HCT116 (cell line): Measurements from ENCODE around the gene SAV1. TPM values are rescaled to one million over a fixed set of nuclear protein-coding genes. Genes with fewer than 3 reads are reported as not detected.

Source experiments
- ATAC-seq: fragments of 200-7000 bp; cut with Tn5 transposase; 2 replicates; pipeline ENCODE4 v1.9.1; 2020; ENCODE audit warnings: mild to moderate bottlenecking, moderate library complexity
- BruUV-seq: library from RNA; stranded (reverse); fragments of 400-500 nt; replicated peaks from 2 replicates; lab custom pipeline; 2021; lab: Mats Ljungman, UMichigan
- CTCF ChIA-PET: fragments of 300-600 bp; sonication (Branson Sonifier 250); formaldehyde crosslinking; loops from one replicate; lab custom pipeline; 2021; ENCODE audit warnings: antibody characterized with exemption; lab: Charles Lee
- POLR2A ChIA-PET: fragments of 300-600, 350-600 bp; sonication (Branson Sonifier 250); formaldehyde crosslinking; loops from one replicate; lab custom pipeline; 2021; ENCODE audit warnings: antibody characterized with exemption; lab: Charles Lee
- RAD21 ChIA-PET, 2 experiments: fragments of 300-600 bp; sonication (Branson Sonifier 250); formaldehyde crosslinking; loops; one replicate each; lab custom pipeline; 2023; ENCODE audit warnings: low total read pairs in 2 of 2; ENCODE audit not compliant: uncharacterized antibody in 2 of 2, unreplicated experiment in 2 of 2, low non-redundant PET in 1 of 2; lab: Charles Lee
- DNase-seq: peaks from one replicate; pipeline ENCODE4 v3.0.0-alpha.2; 2010; ENCODE audit warnings: low read depth, low spot score
- H2AFZ ChIP-seq: fragments of 200-600 bp; shearing (Covaris generic), sonication (generic); 2 replicates; pipeline ENCODE4 v1.6.1; 2017; ENCODE audit warnings: low read depth, mixed run types, mixed read lengths, antibody characterized with exemption, low read length; ENCODE audit not compliant: poor library complexity, severe bottlenecking
- H3K27ac ChIP-seq: 2 replicates; pipeline ENCODE4 v1.5.1; 2012; ENCODE audit warnings: low read depth, low read length
- H3K27me3 ChIP-seq: fragments of 200-600 bp; sonication (generic); 2 replicates; pipeline ENCODE4 v1.6.1; 2016; ENCODE audit warnings: mixed run types, low read length, mixed read lengths; ENCODE audit not compliant: insufficient read depth
- H3K36me3 ChIP-seq, 2 experiments: fragments of 200-500 bp in 1 of 2; fragments of 200-600 bp in 1 of 2; sonication (Bioruptor generic) in 1 of 2; sonication (generic) in 1 of 2; 2 replicates each; pipeline versions ENCODE4 v1.5.1 to v1.6.1; 2014 to 2016; ENCODE audit warnings: low read length in 2 of 2, inconsistent platforms in 1 of 2, mixed read lengths in 1 of 2, mixed run types in 1 of 2; ENCODE audit not compliant: insufficient read depth in 2 of 2, control insufficient read depth in 1 of 2
- H3K4me1 ChIP-seq, 2 experiments: fragments of 200-600 bp in 1 of 2; sonication (generic) in 1 of 2; 2 replicates each; pipeline versions ENCODE4 v1.5.1 to v1.6.1; 2012 to 2017; ENCODE audit warnings: low read length in 2 of 2, inconsistent platforms in 1 of 2, mild to moderate bottlenecking in 1 of 2, mixed read lengths in 1 of 2, mixed run types in 1 of 2, moderate library complexity in 1 of 2; ENCODE audit not compliant: insufficient read depth in 2 of 2, control insufficient read depth in 1 of 2
- H3K4me2 ChIP-seq: fragments of 200-600 bp; sonication (generic); 2 replicates; pipeline ENCODE4 v1.6.1; 2017; ENCODE audit warnings: mixed run types, low read length, mixed read lengths
- H3K4me3 ChIP-seq, 2 experiments: fragments of 200-600 bp in 1 of 2; sonication (generic) in 1 of 2; replicated peaks in 1 of 2; 2 replicates each; pipeline ENCODE4 v1.5.1; 2011 to 2016; ENCODE audit warnings: low read length in 2 of 2, control low read depth in 1 of 2, low read depth in 1 of 2, mild to moderate bottlenecking in 1 of 2, mixed read lengths in 1 of 2, mixed run types in 1 of 2
- H3K79me2 ChIP-seq: fragments of 200-600 bp; sonication (generic); 2 replicates; pipeline ENCODE4 v1.6.1; 2017; ENCODE audit warnings: mild to moderate bottlenecking, mixed run types, low read length, moderate library complexity, mixed read lengths; ENCODE audit not compliant: insufficient read depth
- H3K9ac ChIP-seq: fragments of 200-600 bp; sonication (generic); 2 replicates; pipeline ENCODE4 v1.6.1; 2016; ENCODE audit warnings: low read length, mixed read lengths
- H3K9me2 ChIP-seq: fragments of 200-600 bp; sonication (generic), shearing (Covaris generic); 2 replicates; pipeline ENCODE4 v1.6.1; 2017; ENCODE audit warnings: mixed run types, mild to moderate bottlenecking, moderate library complexity; ENCODE audit not compliant: insufficient read depth
- H3K9me3 ChIP-seq, 2 experiments: fragments of 200-500 bp in 1 of 2; fragments of 200-600 bp in 1 of 2; sonication (Bioruptor generic) in 1 of 2; sonication (generic) in 1 of 2; 2 replicates each; pipeline ENCODE4 v1.6.1; 2014 to 2017; ENCODE audit warnings: low read length in 2 of 2, mixed read lengths in 2 of 2, inconsistent platforms in 1 of 2, low read depth in 1 of 2, mild to moderate bottlenecking in 1 of 2, mixed run types in 1 of 2, moderate library complexity in 1 of 2; ENCODE audit not compliant: control insufficient read depth in 1 of 2, insufficient read depth in 1 of 2
- H4K20me1 ChIP-seq: fragments of 200-600 bp; sonication (generic), shearing (Covaris generic); 2 replicates; pipeline ENCODE4 v1.6.1; 2017; ENCODE audit warnings: mixed run types, mild to moderate bottlenecking, moderate library complexity; ENCODE audit not compliant: insufficient read depth
- CEBPB ChIP-seq: IDR thresholded peaks from 2 replicates; pipeline ENCODE4 v1.6.1; 2012; ENCODE audit warnings: low read depth
- CTCF ChIP-seq, 3 experiments: fragments of 200-600 bp in 1 of 3; sonication (generic) in 1 of 3; IDR thresholded peaks in 2 of 3; conservative IDR thresholded peaks in 1 of 3; 2 replicates each; pipeline ENCODE4 v1.5.1; 2012 to 2017; ENCODE audit warnings: low read depth in 2 of 3, low read length in 2 of 3, antibody characterized with exemption in 1 of 3, borderline replicate concordance in 1 of 3, control low read depth in 1 of 3, mild to moderate bottlenecking in 1 of 3, mixed read lengths in 1 of 3, mixed run types in 1 of 3, moderate library complexity in 1 of 3; ENCODE audit not compliant: insufficient read depth in 1 of 3
- EGR1 ChIP-seq: IDR thresholded peaks from 2 replicates; pipeline ENCODE4 v1.6.1; 2012; ENCODE audit warnings: low read depth
- ELF1 ChIP-seq: IDR thresholded peaks from 2 replicates; pipeline ENCODE4 v1.6.1; 2012; ENCODE audit warnings: low read depth, borderline replicate concordance
- FOSL1 ChIP-seq: IDR thresholded peaks from 2 replicates; pipeline ENCODE4 v1.6.1; 2012; ENCODE audit warnings: low read depth
- JUND ChIP-seq: IDR thresholded peaks from 2 replicates; pipeline ENCODE4 v1.6.1; 2012
- MAX ChIP-seq: IDR thresholded peaks from 2 replicates; pipeline ENCODE4 v1.6.1; 2012
- POLR2A ChIP-seq: IDR thresholded peaks from 2 replicates; pipeline ENCODE4 v1.7.0; 2011; ENCODE audit warnings: borderline replicate concordance; ENCODE audit not compliant: insufficient read depth, insufficient read length; ENCODE audit errors: extremely low read depth
- POLR2AphosphoS5 ChIP-seq: IDR thresholded peaks from 2 replicates; pipeline ENCODE4 v1.6.1; 2011; ENCODE audit warnings: mild to moderate bottlenecking, low read depth, low read length, moderate library complexity
- SIN3A ChIP-seq: IDR thresholded peaks from 2 replicates; pipeline ENCODE4 v1.6.1; 2012; ENCODE audit warnings: low read depth
- SP1 ChIP-seq: IDR thresholded peaks from 2 replicates; pipeline ENCODE4 v1.6.1; 2012; ENCODE audit warnings: low read depth
- SRF ChIP-seq: IDR thresholded peaks from 2 replicates; pipeline ENCODE4 v1.6.1; 2012; ENCODE audit warnings: low read depth
- ZBTB33 ChIP-seq: IDR thresholded peaks from 2 replicates; pipeline ENCODE4 v1.6.1; 2011; ENCODE audit warnings: mild to moderate bottlenecking, low read length, moderate library complexity; ENCODE audit not compliant: insufficient replicate concordance; ENCODE audit errors: extremely low read depth
- ZFX ChIP-seq: fragments of 450-650 bp; IDR thresholded peaks from 2 replicates; pipeline ENCODE4 v1.6.1; 2017
- ZNF274 ChIP-seq: fragments of 200-500 bp; sonication (Bioruptor generic); IDR thresholded peaks from 2 replicates; pipeline ENCODE4 v1.6.1; 2014; ENCODE audit warnings: mild to moderate bottlenecking, low read depth, low read length, inconsistent platforms
- intact Hi-C: fragments of 100-400 bp; cut with micrococcal nuclease; formaldehyde crosslinking; loops from 2 replicates; pipeline ENCODE4 v1.10.0; 2022
- total RNA-seq: library from RNA; stranded (reverse); gene quantifications from one replicate; pipeline ENCODE4 v1.2.1, GENCODE V29; 2021; ENCODE audit not compliant: unreplicated experiment

The SAV1 gene
- total RNA-seq, 1 experiment from 2014 or later: 38.0 TPM

GRCh38 chr14:50675597-50675996, 7.5 kb upstream of the SAV1 start:
- Histone ChIP-seq H3K4me1 (peaks cover 36 to 59% of the 10 kb centered on the region in 2 experiments), H3K4me3 (peak overlapping the region in 1 of 2 experiments; percentile 19; a peak in 1 of 4 replicates), H3K27ac (no peak overlapping the region), H3K27me3 (no peaks in the 10 kb centered on the region), H4K20me1 (no peaks in the 10 kb centered on the region), H2AFZ (peak overlapping the region; percentile 6), H3K79me2 (no peaks in the 10 kb centered on the region), H3K9me3 (no peaks in the 10 kb centered on the region), H3K9me2 (no peaks in the 10 kb centered on the region), H3K9ac (peak overlapping the region; percentile 56; the same call in 1 of the 2 replicates), H3K4me2 (peak overlapping the region; percentile 83), H3K36me3 (no peaks in the 10 kb centered on the region)
- TF ChIP-seq SIN3A (no peak), SRF (no peak), ELF1 (no peak), POLR2AphosphoS5 (no peak), SP1 (no peak), CEBPB (no peak), POLR2A (no peak), ZBTB33 (no peak), MAX (no peak), EGR1 (no peak), CTCF (IDR thresholded peaks at IDR 0.05 in 2 of 3, conservative IDR thresholded peaks at IDR 0.05 in 1 of 3; ENCODE audit: borderline replicate concordance in 1 of 3, insufficient read depth in 1 of 3, low read depth in 2 of 3, low read length in 2 of 3) (no peak), ZFX (no peak), FOSL1 (no peak), JUND (no peak), ZNF274 (no peak)
- DNase-seq (no peak), ATAC-seq (peak; percentile 33)
- intact Hi-C loops: no loop called here
- BruUV-seq: no TSS peak
- ChIA-PET CTCF (interaction anchor here (1.2 kb wide), 1 partner anchor 39 kb away, joined by 3 read pairs; no protein-coding TSS in a partner anchor), POLR2A (no interaction called here), RAD21 (no interaction called here)
